K562 (cell line): Measurements from ENCODE around the gene PUM1. TPM values are rescaled to one million over a fixed set of nuclear protein-coding genes. Genes with fewer than 3 reads are reported as not detected.

Experiments used
- ATAC-seq: fragments of 200-7000 bp; cut with Tn5 transposase; 3 replicates; pipeline ENCODE4 v1.9.1; 2020; ENCODE audit warnings: moderate library complexity
- BruUV-seq: library from RNA; stranded (reverse); fragments of 400-500 nt; replicated peaks from 2 replicates; lab custom pipeline; 2021; lab: Mats Ljungman, UMichigan
- CTCF ChIA-PET: fragments of 300-600 bp; formaldehyde crosslinking; extraction: SDS; loops from one replicate; lab custom pipeline; 2021; ENCODE audit warnings: low intra/inter-chr PET ratio; lab: Yijun Ruan, JAX
- POLR2A ChIA-PET: fragments of 300-600, 350-650 bp; sonication (Branson Sonifier 250); formaldehyde crosslinking; extraction: SDS; loops from one replicate; lab custom pipeline; 2021; ENCODE audit warnings: antibody characterized with exemption, inconsistent platforms; lab: Yijun Ruan, JAX
- DNase-seq, 4 experiments: peaks; one replicate each; pipeline versions ENCODE4 v3.0.0 to v3.0.0-alpha.2; 2011 to 2018; ENCODE audit warnings: low spot score in 3 of 4, mixed read lengths in 3 of 4; ENCODE audit errors: extremely low read depth in 1 of 4
- FAIRE-seq: peaks from 2 replicates; lab custom pipeline; 2011; peaks lifted over from hg19 to GRCh38; lab: Jason Lieb, UNC
- H2AFZ ChIP-seq: 2 replicates; pipeline ENCODE4 v1.6.0; 2011; ENCODE audit warnings: low read depth, low read length, control low read depth, inconsistent platforms
- H3K27ac ChIP-seq: fragments of 200-600 bp; 3 replicates; pipeline ENCODE4 v1.8.0; 2011; ENCODE audit warnings: low read depth, mild to moderate bottlenecking, control low read depth, inconsistent platforms, low read length, moderate library complexity, mixed read lengths; ENCODE audit errors: extremely low read depth
- H3K27me3 ChIP-seq, 2 experiments: fragments of 300-600 bp in 1 of 2; 2 replicates in 1 of 2; 3 replicates in 1 of 2; pipeline versions ENCODE4 v1.6.0 to v1.8.0; 2011; ENCODE audit warnings: inconsistent platforms in 2 of 2, low read length in 2 of 2, mild to moderate bottlenecking in 1 of 2, mixed read lengths in 1 of 2, moderate library complexity in 1 of 2; ENCODE audit not compliant: control insufficient read depth in 2 of 2, insufficient read depth in 2 of 2
- H3K36me3 ChIP-seq: fragments of 300-600 bp; 3 replicates; pipeline ENCODE4 v1.8.0; 2011; ENCODE audit warnings: mild to moderate bottlenecking, low read length, inconsistent platforms; ENCODE audit not compliant: control insufficient read depth, insufficient read depth
- H3K4me1 ChIP-seq, 2 experiments: fragments of 200-600 bp in 1 of 2; replicated peaks in 1 of 2; 2 replicates in 1 of 2; 3 replicates in 1 of 2; pipeline versions ENCODE4 v1.5.1 to v1.8.0; 2011; ENCODE audit warnings: inconsistent platforms in 2 of 2, low read length in 2 of 2, mild to moderate bottlenecking in 1 of 2, mixed read lengths in 1 of 2, moderate library complexity in 1 of 2; ENCODE audit not compliant: control insufficient read depth in 2 of 2, insufficient read depth in 2 of 2
- H3K4me2 ChIP-seq: 2 replicates; pipeline ENCODE4 v1.6.1; 2011; ENCODE audit warnings: low read length, control low read depth, inconsistent platforms, mixed read lengths; ENCODE audit not compliant: insufficient read depth
- H3K4me3 ChIP-seq: fragments of 200-600 bp; sonication (generic), shearing (Covaris generic); 2 replicates; pipeline ENCODE4 v1.5.1; 2016; ENCODE audit warnings: control low read depth, inconsistent platforms
- H3K79me2 ChIP-seq: fragments of 200-600 bp; 3 replicates; pipeline ENCODE4 v1.8.0; 2011; ENCODE audit warnings: low read length, inconsistent platforms; ENCODE audit not compliant: control insufficient read depth, insufficient read depth
- H3K9ac ChIP-seq, 2 experiments: 2 replicates each; pipeline versions ENCODE4 v1.6.0 to v1.6.1; 2011; ENCODE audit warnings: low read depth in 2 of 2, low read length in 2 of 2, control low read depth in 1 of 2, inconsistent platforms in 1 of 2, mild to moderate bottlenecking in 1 of 2, mixed read lengths in 1 of 2; ENCODE audit not compliant: insufficient read depth in 1 of 2
- H3K9me1 ChIP-seq: one replicate; pipeline ENCODE4 v1.6.0; 2011; ENCODE audit warnings: inconsistent platforms, mild to moderate bottlenecking, low read length, moderate library complexity; ENCODE audit not compliant: control insufficient read depth, insufficient read depth
- H3K9me3 ChIP-seq: replicated peaks from 2 replicates; pipeline ENCODE4 v1.5.1; 2011; ENCODE audit warnings: low read depth, low read length, inconsistent platforms; ENCODE audit not compliant: control insufficient read depth, insufficient read depth
- H4K20me1 ChIP-seq: replicated peaks from 2 replicates; pipeline ENCODE4 v1.6.1; 2011; ENCODE audit warnings: low read length, inconsistent platforms, mixed read lengths; ENCODE audit not compliant: control insufficient read depth, insufficient read depth
- CEBPB ChIP-seq: fragments of 450-650 bp; IDR thresholded peaks from 2 replicates; pipeline ENCODE4 v1.6.1; 2016; ENCODE audit warnings: missing genetic modification characterization, missing compliant biosample characterization
- EP300 ChIP-seq: IDR thresholded peaks from 2 replicates; pipeline ENCODE4 v1.6.1; 2012; ENCODE audit warnings: low read length, improper control_type of control experiment
- FOXK1 ChIP-seq: sonication (generic); formaldehyde crosslinking; IDR thresholded peaks from 2 replicates; pipeline ENCODE4 v1.8.0; 2022; ENCODE audit warnings: missing genetic modification reagents, mild to moderate bottlenecking, borderline replicate concordance
- MECOM ChIP-seq: fragments of 250-450 bp; sonication (Bioruptor Pico); IDR thresholded peaks from 2 replicates; pipeline ENCODE4 v1.8.0; 2022; ENCODE audit warnings: inconsistent platforms
- MEF2A ChIP-seq: IDR thresholded peaks from 2 replicates; pipeline ENCODE4 v1.6.1; 2011; ENCODE audit warnings: low read depth, mild to moderate bottlenecking, low read length, moderate library complexity; ENCODE audit not compliant: control insufficient read depth
- MYC ChIP-seq, 2 experiments: fragments of 250-450 bp in 1 of 2; sonication (Bioruptor Pico) in 1 of 2; IDR thresholded peaks; 2 replicates each; pipeline versions ENCODE4 v1.5.1 to v1.6.1; 2012 to 2021; ENCODE audit warnings: low read depth in 2 of 2, borderline replicate concordance in 1 of 2, improper control_type of control experiment in 1 of 2, low read length in 1 of 2, mild to moderate bottlenecking in 1 of 2, moderate library complexity in 1 of 2
- NCOA2 ChIP-seq, 2 experiments: fragments of 450-650 bp; IDR thresholded peaks; 2 replicates each; pipeline ENCODE4 v1.6.1; 2018; ENCODE audit warnings: mild to moderate bottlenecking in 2 of 2, moderate library complexity in 1 of 2; ENCODE audit not compliant: partially characterized antibody in 2 of 2
- RBM22 ChIP-seq: fragments of 200-400 bp; formaldehyde crosslinking; IDR thresholded peaks from 2 replicates; pipeline ENCODE4 v1.6.1; 2018; ENCODE audit warnings: low read length, low read depth; ENCODE audit not compliant: poor library complexity, severe bottlenecking
- RNF2 ChIP-seq: sonication (generic); IDR thresholded peaks from 2 replicates; pipeline ENCODE4 v1.6.1; 2016
- SRSF9 ChIP-seq: fragments of 200-400 bp; formaldehyde crosslinking; IDR thresholded peaks from 2 replicates; pipeline ENCODE4 v1.6.1; 2017; ENCODE audit warnings: low read depth, low read length, borderline replicate concordance
- WHSC1 ChIP-seq: IDR thresholded peaks from one replicate; pipeline ENCODE4 v1.6.1; 2012; ENCODE audit warnings: low read length, control low read depth, inconsistent platforms
- ZKSCAN1 ChIP-seq: fragments of 150-350 bp; IDR thresholded peaks from 2 replicates; pipeline ENCODE4 v1.6.1; 2016; ENCODE audit warnings: low read depth, low read length
- ZNF133 ChIP-seq: fragments of 250-450 bp; sonication (Bioruptor Pico); IDR thresholded peaks from 2 replicates; pipeline ENCODE4 v1.4.0; 2020; ENCODE audit warnings: mild to moderate bottlenecking
- ZNF79 ChIP-seq: fragments of 250-450 bp; sonication (Bioruptor Pico); IDR thresholded peaks from 2 replicates; pipeline ENCODE4 v1.4.0; 2020; ENCODE audit warnings: low read depth, mild to moderate bottlenecking, moderate library complexity
- in situ Hi-C: fragments of 300-500 bp; cut with MboI; formaldehyde crosslinking; loops from 4 replicates; pipeline ENCODE4 v1.15.0; 2018; ENCODE audit warnings: inconsistent platforms, mixed read lengths
- intact Hi-C: fragments of 100-400 bp; cut with micrococcal nuclease; formaldehyde crosslinking; loops from 2 replicates; pipeline ENCODE4 v1.14.2; 2022
- polyA plus RNA-seq, 8 experiments: library from polyadenylated mRNA; depleted of rRNA in 4 of 8; stranded (reverse) in 5 of 8; unstranded in 3 of 8; fragments of >200 nt; fragmentation: Nextera tagmentation in 2 of 8; fragmentation: Illumina TruSeq in 1 of 8; extraction: Ambion mirVana in 2 of 8; extraction: Trizol in 1 of 8; gene quantifications; 2 replicates each; pipeline versions ENCODE4 v1.2.1 to v1.2.3, GENCODE V29; 2011 to 2014; ENCODE audit warnings: inconsistent platforms in 1 of 8, missing spikeins in 1 of 8
- total RNA-seq, 7 experiments: library from RNA; depleted of rRNA in 6 of 7; stranded (reverse); fragments of >200 nt in 6 of 7; fragmentation: Illumina TruSeq in 2 of 7; extraction: Trizol in 2 of 7; gene quantifications; 2 replicates each; pipeline versions ENCODE4 v1.2.1 to v1.2.3, GENCODE V29; 2011 to 2021; ENCODE audit warnings: low replicate concordance in 1 of 7
- TF ChIP-seq, protein P1 (sequence below), 2 experiments: IDR thresholded peaks in 1 of 2; conservative IDR thresholded peaks in 1 of 2; 2 replicates each; pipeline ENCODE4 v1.6.1; 2016; ENCODE audit warnings: low read depth in 2 of 2, mild to moderate bottlenecking in 1 of 2, missing compliant biosample characterization in 1 of 2, missing genetic modification characterization in 1 of 2, moderate library complexity in 1 of 2
- TF ChIP-seq, protein P2 (sequence below): fragments of 450-650 bp; formaldehyde crosslinking; IDR thresholded peaks from 2 replicates; pipeline ENCODE4 v1.4.0; 2022; ENCODE audit warnings: missing genetic modification characterization
- TF ChIP-seq, protein P3 (sequence below): sonication (generic); formaldehyde crosslinking; IDR thresholded peaks from 2 replicates; pipeline ENCODE4 v1.8.0; 2022; ENCODE audit warnings: mild to moderate bottlenecking, missing genetic modification reagents, borderline replicate concordance

The PUM1 gene
- total and polyA plus RNA-seq, 9 of the 15 experiments (the other 6 are each of a cell fraction or from before 2014, with no cell fraction given): 37.7 to 104 (median 55.7) TPM

DNA sequence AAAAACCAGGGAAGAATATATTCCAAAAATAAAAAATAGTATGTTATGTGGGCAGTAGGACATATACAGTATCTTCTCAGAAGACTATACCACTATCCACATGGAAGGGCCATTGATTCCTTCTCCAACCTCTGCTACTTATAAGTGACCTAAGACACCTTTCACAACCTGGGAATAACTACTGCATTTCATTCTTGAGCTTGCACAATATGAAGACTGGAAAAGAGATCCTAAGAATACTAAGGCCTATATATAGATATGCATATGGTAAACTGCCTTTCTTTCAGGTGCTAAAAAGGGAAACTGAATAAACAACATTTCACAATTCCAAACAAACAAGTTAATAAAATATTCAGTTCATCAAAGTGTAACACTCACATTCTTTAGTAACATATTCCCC lies 125.0 kb downstream of the PUM1 start:
- BruUV-seq: no TSS peak
- Histone ChIP-seq H3K4me2 (no peak overlapping the region), H3K9me1 (no peaks in the 10 kb centered on the region), H3K79me2 (no peaks in the 10 kb centered on the region), H3K27me3 (no peaks in the 10 kb centered on the region), H3K9me3 (no peaks in the 10 kb centered on the region), H3K27ac (no peak overlapping the region), H3K9ac (no peak overlapping the region), H3K4me1 (no peaks in the 10 kb centered on the region), H4K20me1 (no peaks in the 10 kb centered on the region), H3K4me3 (no peak overlapping the region), H3K36me3 (peaks cover 87% of the 10 kb centered on the region), H2AFZ (no peak overlapping the region)
- 0 out of 2 replicates have a peak, but pooled peaks have one; percentile 19 for TF ChIP-seq CEBPB (tag)
- no peak for TF ChIP-seq MYC (IDR thresholded peaks at IDR 0.05; ENCODE audit: low read depth, low read length)
- TF ChIP-seq MYC (CRISPR knock-in tag; IDR thresholded peaks at IDR 0.05; ENCODE audit: borderline replicate concordance, low read depth): no peak
- TF ChIP-seq, protein P1, sequence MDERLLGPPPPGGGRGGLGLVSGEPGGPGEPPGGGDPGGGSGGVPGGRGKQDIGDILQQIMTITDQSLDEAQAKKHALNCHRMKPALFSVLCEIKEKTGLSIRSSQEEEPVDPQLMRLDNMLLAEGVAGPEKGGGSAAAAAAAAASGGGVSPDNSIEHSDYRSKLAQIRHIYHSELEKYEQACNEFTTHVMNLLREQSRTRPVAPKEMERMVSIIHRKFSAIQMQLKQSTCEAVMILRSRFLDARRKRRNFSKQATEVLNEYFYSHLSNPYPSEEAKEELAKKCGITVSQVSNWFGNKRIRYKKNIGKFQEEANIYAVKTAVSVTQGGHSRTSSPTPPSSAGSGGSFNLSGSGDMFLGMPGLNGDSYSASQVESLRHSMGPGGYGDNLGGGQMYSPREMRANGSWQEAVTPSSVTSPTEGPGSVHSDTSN (CRISPR knock-in tag; IDR thresholded peaks at IDR 0.05; ENCODE audit: low read depth): no peak
- TF ChIP-seq, protein P1 (tag; conservative IDR thresholded peaks at IDR 0.05; ENCODE audit: low read depth): no peak
- TF ChIP-seq, protein P2, sequence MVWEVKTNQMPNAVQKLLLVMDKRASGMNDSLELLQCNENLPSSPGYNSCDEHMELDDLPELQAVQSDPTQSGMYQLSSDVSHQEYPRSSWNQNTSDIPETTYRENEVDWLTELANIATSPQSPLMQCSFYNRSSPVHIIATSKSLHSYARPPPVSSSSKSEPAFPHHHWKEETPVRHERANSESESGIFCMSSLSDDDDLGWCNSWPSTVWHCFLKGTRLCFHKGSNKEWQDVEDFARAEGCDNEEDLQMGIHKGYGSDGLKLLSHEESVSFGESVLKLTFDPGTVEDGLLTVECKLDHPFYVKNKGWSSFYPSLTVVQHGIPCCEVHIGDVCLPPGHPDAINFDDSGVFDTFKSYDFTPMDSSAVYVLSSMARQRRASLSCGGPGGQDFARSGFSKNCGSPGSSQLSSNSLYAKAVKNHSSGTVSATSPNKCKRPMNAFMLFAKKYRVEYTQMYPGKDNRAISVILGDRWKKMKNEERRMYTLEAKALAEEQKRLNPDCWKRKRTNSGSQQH (CRISPR knock-in tag): no peak
- TF ChIP-seq RBM22: peak; percentile 27
- TF ChIP-seq EP300: no peak
- TF ChIP-seq MECOM (CRISPR knock-in tag): no peak
- no peak for TF ChIP-seq NCOA2 (IDR thresholded peaks at IDR 0.05; ENCODE audit: partially characterized antibody in 2 of 2)
- TF ChIP-seq ZNF133 (CRISPR knock-in tag): no peak
- TF ChIP-seq ZKSCAN1: no peak
- no peak for TF ChIP-seq SRSF9
- no peak for TF ChIP-seq ZNF79
- TF ChIP-seq, protein P3, sequence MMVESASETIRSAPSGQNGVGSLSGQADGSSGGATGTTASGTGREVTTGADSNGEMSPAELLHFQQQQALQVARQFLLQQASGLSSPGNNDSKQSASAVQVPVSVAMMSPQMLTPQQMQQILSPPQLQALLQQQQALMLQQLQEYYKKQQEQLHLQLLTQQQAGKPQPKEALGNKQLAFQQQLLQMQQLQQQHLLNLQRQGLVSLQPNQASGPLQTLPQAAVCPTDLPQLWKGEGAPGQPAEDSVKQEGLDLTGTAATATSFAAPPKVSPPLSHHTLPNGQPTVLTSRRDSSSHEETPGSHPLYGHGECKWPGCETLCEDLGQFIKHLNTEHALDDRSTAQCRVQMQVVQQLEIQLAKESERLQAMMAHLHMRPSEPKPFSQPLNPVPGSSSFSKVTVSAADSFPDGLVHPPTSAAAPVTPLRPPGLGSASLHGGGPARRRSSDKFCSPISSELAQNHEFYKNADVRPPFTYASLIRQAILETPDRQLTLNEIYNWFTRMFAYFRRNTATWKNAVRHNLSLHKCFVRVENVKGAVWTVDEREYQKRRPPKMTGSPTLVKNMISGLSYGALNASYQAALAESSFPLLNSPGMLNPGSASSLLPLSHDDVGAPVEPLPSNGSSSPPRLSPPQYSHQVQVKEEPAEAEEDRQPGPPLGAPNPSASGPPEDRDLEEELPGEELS: no peak
- no peak for TF ChIP-seq WHSC1
- TF ChIP-seq RNF2: no peak
- TF ChIP-seq FOXK1 (CRISPR knock-in tag): no peak
- no peak for TF ChIP-seq MEF2A
- no peak for FAIRE-seq
- ATAC-seq: no peak
- DNase-seq: no peak
- ChIA-PET POLR2A (interaction anchor here (0.6 kb wide), 1 partner anchor 34 kb away, joined by 3 read pairs; no protein-coding TSS in a partner anchor), CTCF (interaction anchor here (0.6 kb wide), 1 partner anchor 79 kb away, joined by 3 read pairs; no protein-coding TSS in a partner anchor)
- in situ Hi-C loops: no loop called here
- intact Hi-C loops: no loop called here
